Kidney tubule cell (primary cell): ENCODE results near the gene ID3.
"Not testable (repeated sequence)": the region's sequence is repeated elsewhere in the genome, so short reads cannot be mapped to it uniquely, and the experiment has no call there.

Experiments used
- DNase-seq: peaks from one replicate; pipeline ENCODE4 v3.0.0-alpha.2; 2018; ENCODE audit warnings: low spot score

Gene ID3

DNA sequence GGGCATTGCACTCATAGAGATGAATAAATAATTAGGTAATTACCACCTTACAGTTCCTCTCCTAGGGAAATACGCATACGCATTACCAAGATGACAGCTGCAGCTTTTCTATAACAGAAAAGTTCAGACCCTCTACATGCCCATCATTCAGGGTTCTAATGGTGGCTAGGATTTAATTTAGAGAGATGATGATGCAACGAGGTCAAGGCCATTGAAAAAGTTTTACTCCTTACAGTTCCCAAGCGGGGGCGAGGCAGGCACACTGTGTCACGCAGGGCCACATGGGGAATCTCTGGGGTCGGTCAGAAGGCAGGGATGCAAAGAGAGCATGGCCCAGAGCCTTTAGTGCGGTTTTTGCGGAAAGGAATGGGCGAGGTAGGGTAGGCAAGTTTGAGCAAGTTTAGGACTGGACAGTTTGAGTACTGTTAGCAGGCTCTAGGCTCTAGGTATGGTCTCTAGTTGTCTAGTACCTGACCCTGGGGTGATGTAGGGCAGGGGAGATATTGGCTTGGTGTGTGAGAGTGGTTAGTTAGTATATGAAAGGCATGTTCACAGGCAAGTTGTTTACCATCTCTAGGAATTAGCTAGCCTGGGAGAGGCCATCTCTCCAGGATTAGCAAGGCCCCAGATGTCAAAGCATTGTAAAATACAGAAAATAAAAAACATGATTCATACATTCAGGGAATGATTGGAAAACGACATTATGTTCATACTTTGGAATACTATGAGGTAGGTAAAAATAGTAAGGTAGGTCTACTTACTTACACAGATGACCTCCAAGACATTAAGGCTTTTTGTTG lies 29.6 kb upstream of the ID3 start:
- DNase-seq = no peak

DNA sequence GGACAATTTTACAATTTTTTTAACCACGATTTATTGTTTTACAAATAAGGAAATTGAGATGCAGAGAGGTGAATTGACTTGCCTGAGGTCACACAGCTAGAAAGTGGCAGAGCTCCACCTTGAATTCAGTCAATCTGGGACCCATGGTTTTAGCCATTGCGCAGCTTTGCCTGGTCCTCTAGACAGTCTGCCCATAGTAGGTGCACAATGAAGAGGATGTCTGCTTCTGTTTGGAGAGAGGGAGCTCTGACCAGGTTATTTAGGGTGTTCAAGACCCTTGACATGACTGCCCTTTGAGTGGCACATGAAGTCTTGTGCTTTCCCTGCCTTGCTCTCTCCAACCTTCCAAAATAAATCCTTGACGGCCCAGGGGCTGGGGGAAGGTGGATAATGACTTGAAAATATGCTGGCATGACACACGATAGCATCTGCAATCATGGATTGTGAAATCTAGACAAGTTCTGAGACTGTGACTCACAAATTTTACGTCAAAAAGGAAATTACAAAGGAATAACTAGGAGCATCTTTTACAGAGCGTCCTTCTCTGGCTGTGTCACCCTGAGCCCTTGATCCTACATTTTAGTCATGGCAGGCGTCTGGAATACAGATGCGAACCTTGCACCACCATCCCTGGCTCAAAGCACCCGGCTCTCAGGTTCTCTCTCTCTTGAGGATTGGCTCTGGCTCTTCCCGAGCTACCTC lies 26.2 kb upstream of the ID3 start:
- DNase-seq = peak; percentile 82

GRCh38 chr1:23583727-23584126 lies 24.4 kb upstream of the ID3 start:
- not testable (repeated sequence) for DNase-seq

GRCh38 chr1:23582820-23583219 lies 23.5 kb upstream of the ID3 start:
- no peak for DNase-seq

- no peak for DNase-seq
Measured at GRCh38 chr1:23581219-23581618, 21.9 kb upstream of the ID3 start.

DNA sequence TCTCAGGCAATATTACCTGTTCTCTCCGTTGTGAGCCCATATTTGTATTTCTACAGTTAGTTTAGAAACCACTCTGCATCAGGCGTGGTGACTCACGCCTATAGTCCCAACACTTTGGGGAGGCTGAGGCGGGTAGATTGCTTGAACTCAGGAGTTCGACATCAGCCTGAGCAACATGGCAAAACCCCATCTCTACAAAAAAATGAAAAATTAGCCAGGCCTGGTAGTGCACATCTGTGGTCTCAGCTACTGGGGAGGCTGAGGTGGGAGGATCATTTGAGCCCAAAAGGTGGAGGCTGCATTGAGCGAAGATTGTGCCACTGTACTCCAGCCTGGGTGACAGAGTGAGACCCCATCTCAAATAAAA lies 19.7 kb upstream of the ID3 start:
- no peak for DNase-seq

DNA sequence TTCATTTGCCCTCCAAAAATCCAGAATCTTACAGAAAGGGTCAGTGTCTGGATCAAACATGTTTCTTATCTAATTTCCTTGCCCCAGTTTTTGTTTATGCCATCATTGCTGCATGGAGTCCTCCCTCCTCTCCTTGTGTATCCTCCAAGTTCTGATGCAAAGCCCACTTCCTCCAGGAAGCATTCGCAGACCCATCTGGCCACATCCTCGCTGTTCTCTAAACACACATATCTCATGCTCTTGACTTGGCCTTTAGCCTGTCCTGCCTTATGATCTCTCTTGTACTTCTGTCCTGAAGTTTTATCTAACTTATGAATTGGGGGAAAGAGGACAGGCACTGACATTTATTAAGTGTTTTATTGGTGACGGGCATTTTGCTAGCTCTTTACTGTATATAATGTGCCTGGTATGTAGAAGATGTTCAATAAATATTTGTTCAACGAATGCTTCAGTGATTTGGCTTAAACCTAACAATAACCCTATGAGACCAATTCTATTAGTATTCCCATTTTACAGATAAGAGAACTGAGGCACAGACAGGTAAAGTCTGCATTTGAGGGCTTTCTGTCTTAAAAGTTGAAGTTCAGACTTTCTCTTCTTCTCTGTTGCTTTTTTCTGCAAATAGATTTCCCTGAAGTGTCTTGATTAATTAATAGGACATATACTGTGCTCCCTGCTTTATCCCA lies 19.2 kb upstream of the ID3 start:
- DNase-seq = no peak

DNA sequence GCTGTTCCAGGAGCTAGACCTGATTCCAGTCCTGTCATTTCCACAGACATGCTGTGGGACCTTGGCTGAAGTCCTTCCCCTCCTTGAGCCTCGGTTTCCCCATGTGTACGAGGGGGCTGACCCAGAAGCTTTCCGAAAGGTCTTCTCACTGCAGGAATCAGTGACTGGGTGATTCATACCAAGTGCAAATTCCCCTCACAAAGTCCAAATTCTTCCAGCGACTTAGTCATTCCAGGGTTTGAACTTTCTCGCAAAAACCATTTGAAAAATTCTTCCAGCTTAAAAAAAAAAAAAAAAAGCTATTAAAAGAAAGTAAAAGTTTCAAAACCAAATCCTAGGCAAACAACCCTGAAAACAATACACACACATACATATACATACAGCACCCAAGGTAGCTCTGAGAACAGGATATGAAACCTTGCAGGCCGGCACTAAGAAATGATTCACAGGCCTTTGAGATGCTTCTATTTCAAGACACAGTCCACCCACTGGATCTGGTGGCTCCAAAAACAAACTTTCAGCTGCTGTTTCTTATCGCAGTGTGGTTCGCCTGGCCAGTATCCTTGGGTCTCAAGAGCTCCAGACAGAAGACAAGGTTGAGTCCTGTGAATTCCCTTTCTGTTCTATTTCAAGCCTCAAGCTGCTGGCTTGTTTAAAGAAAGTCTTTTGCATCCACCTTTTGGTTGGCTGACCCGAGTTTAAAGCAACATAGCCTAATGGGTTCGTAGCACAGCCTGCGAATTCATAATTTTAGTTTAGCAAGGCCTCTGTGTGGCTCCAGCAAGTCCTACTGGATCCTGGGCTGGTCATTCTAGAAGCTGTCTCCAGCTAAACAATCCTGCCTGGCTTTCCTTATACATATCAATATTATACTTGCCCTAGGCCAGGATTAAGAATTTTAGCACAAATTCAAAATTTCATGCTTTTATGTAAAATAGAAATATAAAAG lies 18.0 kb upstream of the ID3 start:
- DNase-seq = peak; percentile 81

- DNase-seq = no peak
Measured at GRCh38 chr1:23576338-23577055, 17.2 kb upstream of the ID3 start.

- no peak for DNase-seq
Measured at GRCh38 chr1:23575226-23575810, 16.0 kb upstream of the ID3 start.

DNA sequence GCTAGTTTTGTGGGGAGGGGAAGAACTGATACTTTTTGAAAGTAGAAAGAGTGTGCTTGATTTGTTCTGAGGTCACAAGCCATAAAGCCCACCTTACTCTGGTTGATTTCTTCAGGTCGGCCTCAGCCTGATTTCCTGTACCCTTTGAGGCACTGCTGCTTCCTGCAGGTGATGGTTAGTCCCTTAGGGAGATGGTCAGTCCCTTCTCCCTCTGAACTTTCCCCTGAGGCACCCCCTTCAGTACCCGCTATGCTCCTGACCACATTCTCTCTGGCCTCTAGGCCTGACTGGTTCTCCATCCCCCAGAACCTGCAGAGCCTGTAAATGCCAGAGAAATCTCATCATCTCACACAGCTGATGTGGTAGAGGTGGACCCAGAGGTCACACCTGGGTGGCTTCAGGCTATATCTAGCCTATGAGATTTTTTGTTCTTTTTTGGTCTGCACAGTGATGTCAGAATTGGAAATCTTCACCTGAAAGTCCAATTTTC lies 15.0 kb upstream of the ID3 start:
- peak; percentile 81 for DNase-seq

GRCh38 chr1:23573574-23574182 lies 14.4 kb upstream of the ID3 start:
- DNase-seq = no peak

DNA sequence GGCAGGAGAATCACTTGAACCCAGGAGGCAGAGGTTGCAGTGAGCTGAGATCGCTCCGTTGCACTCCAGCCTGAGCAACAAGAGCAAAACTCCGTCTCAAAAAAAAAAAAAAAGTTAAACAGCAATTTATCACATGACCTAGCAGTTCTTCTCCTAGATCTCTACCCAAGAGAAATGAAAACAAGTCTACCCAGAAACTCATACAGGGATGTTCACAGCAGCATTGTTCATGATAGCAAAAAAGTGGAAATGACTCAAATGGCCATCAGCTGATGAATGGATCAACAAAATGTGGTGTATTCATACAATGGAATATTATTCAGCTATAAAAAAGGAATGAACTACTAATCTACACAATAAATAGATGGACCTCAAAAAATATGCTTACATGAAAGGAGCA lies 12.2 kb upstream of the ID3 start:
- DNase-seq = no peak

- no peak for DNase-seq
Measured at GRCh38 chr1:23570001-23570691, 10.8 kb upstream of the ID3 start.

- no peak for DNase-seq
Measured at GRCh38 chr1:23568608-23569383, 9.5 kb upstream of the ID3 start.

DNA sequence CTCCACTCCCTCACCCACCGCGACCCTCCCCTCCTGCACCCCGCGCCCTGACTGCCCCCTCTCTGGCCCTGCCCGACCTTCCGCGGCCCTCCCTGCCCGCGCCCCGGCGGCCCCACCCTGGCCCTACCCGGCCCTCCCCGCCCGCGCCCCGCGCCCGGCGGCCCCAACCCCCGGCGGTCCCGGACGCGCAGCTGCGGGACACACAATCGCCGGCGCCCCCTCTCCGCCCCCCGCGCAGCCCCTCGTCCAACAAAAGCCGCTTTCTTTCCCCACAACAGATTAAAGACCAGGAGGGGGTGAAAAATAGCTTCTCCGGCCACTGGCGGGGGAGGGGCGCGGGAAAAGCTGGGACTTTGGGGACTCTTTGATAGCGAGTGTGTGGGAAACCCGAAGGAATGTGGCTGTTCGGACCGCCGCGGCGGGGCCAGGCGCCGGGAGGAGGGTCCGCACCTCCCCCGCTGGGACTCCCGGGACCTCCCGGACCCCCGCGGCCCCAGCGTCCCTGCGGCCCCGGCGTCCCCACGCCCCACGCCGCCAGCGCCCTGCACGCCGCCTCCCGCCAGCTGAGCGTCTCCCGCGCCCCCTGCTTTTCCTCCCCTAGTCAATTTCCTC lies 8.8 kb upstream of the ID3 start:
- no peak for DNase-seq

DNA sequence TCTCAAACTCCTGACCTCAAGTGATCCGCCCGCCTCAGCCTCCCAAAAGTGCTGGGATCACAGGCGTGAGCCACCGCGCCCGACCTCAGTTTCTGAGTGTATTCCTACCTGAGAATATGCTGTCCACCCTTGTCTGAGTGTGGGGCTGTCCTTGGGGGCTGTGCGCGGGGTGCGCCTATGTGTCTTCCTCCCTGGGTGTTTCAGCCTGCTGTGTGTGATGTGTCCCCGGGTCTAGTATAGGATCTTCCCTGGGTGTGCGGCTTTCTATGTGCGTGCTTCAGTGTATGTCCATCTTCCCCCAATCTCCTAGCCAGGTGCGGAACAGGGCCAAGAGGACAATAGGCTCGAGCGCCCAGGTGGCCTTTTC lies 8.3 kb upstream of the ID3 start:
- DNase-seq = no peak

DNA sequence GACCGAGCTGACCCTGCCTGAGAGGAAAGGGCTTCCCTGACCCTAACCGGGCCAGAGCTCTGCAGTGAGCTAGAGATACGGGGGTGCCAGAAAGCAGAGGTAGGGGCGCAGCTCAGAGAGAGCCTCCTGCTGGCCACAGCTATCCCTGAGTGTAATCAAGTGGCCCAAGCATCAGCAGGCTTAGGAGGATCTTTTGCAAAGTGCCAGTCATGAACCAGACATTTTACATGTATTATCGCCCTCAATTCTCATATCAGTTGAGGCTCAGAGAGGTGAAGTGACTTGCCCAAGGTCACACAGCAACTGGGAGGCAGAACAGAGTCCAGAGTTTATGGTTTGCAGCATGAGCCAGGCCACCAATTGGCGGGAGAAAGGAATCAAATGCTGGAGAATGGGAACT lies 7.0 kb upstream of the ID3 start:
- DNase-seq = no peak

DNA sequence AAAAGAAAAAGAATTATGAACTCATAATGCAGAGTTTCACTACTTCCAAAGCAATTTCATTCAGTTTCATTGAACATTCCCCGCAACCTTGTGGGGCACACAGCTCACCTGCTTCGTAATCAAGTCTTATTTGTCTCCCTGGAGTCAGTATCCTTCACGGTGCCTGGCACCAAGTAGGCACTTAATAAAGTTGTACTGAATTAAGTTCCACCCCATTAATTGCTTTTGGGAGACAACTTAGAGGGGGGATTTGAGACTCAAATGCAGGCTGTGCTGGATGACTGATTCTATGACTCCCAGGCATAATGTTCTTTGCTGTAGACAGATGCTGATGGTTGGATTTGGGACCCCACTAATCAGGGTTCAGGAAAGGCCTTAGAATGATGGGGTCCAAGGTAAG lies 6.5 kb upstream of the ID3 start:
- DNase-seq = no peak
